Measurements from ENCODE around the gene UBE2V1.

The UBE2V1 gene

DNA sequence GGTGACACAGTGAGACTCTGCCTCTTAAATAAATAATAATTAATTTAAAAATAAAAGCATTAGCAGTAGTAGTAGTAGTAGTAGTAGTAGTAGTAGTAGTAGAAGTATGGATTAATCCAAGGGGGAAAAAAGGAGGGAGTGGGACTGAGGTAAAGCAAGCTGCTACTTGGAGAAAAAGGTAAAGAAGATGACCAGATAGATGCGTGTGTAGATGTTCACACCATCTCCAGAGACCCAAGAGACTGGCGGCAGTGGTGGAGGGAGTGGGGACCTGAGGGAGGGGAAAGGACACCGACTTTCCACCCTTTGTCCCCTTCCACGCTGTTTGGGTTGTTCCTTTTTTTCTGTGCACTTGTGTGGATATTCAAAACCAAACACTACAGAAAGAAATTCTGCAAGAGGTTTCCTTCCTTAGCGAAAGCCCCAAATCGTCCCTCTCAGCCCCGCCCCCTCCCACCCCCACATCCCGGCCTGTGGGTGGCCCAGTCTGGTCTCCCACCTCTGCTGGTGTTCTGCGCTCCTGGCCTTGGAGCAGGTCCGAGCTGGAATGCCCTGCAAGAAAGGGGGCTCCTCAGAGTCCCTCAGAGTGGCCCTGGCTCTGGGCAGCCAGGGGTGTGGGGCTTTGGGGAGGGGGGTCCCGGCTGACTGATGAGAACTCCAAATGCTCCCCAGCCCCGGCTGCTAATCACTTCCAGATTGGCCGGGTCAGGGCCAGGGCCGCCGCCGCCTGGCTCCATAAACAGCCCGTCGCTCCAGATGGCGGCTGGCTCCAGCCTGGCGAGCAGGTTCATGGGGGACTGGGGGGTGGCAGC is 60.2 kb downstream of the UBE2V1 start:
- Histone ChIP-seq H3K4ac (ENCODE audit: low read depth in 1 of 2, low read length in 2 of 2) (no peak overlapping the region), H2BK120ac (ENCODE audit: low read depth, low read length) (no peak overlapping the region), H2AK5ac (ENCODE audit: low read length, severe bottlenecking) (no peak overlapping the region), H3K27me3 (ENCODE audit: control insufficient read depth in 1 of 2, insufficient read depth in 1 of 2, low read length in 2 of 2) (peaks cover 0 to 16% of the 10 kb centered on the region in 2 experiments), H3K4me1 (ENCODE audit: control insufficient read depth, insufficient read depth, low read depth, low read length) (peaks cover 27% of the 10 kb centered on the region), H3K23ac (ENCODE audit: low read length in 2 of 2) (peak overlapping the region in 1 of 2 experiments; percentile 19), H3K4me3 (ENCODE audit: insufficient read depth in 1 of 2, low read depth in 1 of 2, low read length in 2 of 2) (no peak overlapping the region), H3K9ac (ENCODE audit: low read length) (no peak overlapping the region), H3K9me3 (ENCODE audit: control insufficient read depth, low read length) (no peaks in the 10 kb centered on the region), H3K36me3 (ENCODE audit: control insufficient read depth in 1 of 2, insufficient read depth in 2 of 2, low read depth in 1 of 2, low read length in 2 of 2) (no peaks in the 10 kb centered on the region), H3K18ac (ENCODE audit: low read depth in 1 of 2, low read length in 2 of 2) (no peak overlapping the region), H2BK12ac (ENCODE audit: low read length in 2 of 2) (peak overlapping the region in 1 of 2 experiments; percentile 80), H2AFZ (ENCODE audit: low read depth, low read length) (no peak overlapping the region), H3K4me2 (ENCODE audit: low read length, poor library complexity, severe bottlenecking) (no peak overlapping the region), H4K91ac (ENCODE audit: low read length) (no peak overlapping the region), H3K14ac (ENCODE audit: low read length in 2 of 2) (no peak overlapping the region), H3K27ac (ENCODE audit: low read length, poor library complexity, severe bottlenecking) (no peak overlapping the region), H3K79me1 (replicated peaks; ENCODE audit: low read length, poor library complexity, severe bottlenecking) (no peaks in the 10 kb centered on the region), H2BK15ac (ENCODE audit: low read depth, poor library complexity, severe bottlenecking) (no peak overlapping the region), H4K8ac (ENCODE audit: low read length) (no peak overlapping the region), H2BK5ac (ENCODE audit: low read depth, low read length, poor library complexity, severe bottlenecking) (no peak overlapping the region)
- no peak for DNase-seq
- WGBS: 60% methylated on average over 14 of the region's 20 CpGs

DNA sequence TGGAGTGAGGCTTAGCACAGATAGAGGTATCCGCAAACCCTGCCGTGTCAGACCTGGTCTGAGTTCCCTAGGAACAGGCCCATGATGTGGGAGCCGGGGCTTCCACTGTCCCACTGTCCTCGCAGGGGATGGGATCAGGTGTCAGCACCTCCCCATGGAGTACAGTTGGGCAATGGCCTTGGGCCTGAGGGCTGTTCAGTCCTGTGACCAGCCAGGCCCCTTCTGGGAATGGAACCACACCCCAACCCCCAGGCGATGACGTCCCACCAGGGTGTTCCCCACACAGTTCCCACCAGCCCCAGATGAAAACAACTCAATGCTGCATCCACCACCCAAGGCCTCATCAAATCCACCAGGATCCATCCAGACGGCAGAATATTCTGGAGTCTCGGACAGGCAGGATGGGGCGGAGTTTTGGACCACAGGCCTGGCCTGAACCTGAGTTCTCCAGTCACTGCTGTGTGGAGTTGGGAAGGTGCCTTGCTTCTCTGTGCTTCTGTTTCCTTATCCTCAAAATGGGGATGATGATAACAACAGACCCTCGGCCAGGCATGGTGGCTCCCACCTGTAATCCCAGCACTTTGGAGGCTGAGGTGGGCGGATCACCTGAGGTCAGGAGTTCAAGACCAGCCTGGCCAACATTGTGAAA is 62.2 kb downstream of the UBE2V1 start:
- no peak overlapping the region for H2AFZ ChIP-seq (ENCODE audit: low read depth, low read length)
- H3K27ac ChIP-seq (ENCODE audit: low read length, poor library complexity, severe bottlenecking): no peak overlapping the region
- peaks cover 29% of the 10 kb centered on the region for H3K4me1 ChIP-seq (ENCODE audit: control insufficient read depth, insufficient read depth, low read depth, low read length)
- no peak overlapping the region for H3K4ac ChIP-seq (ENCODE audit: low read depth in 1 of 2, low read length in 2 of 2)
- peak overlapping the region; percentile 4 for H2BK120ac ChIP-seq (ENCODE audit: low read depth, low read length)
- H3K27me3 ChIP-seq (ENCODE audit: control insufficient read depth in 1 of 2, insufficient read depth in 1 of 2, low read length in 2 of 2): peaks cover 0 to 16% of the 10 kb centered on the region in 2 experiments
- no peak overlapping the region for H4K8ac ChIP-seq (ENCODE audit: low read length)
- H3K9ac ChIP-seq (ENCODE audit: low read length): no peak overlapping the region
- peak overlapping the region; percentile 52 for H4K91ac ChIP-seq (ENCODE audit: low read length)
- no peak overlapping the region for H3K23ac ChIP-seq (ENCODE audit: low read length in 2 of 2)
- H3K14ac ChIP-seq (ENCODE audit: low read length in 2 of 2): no peak overlapping the region
- H3K4me3 ChIP-seq (ENCODE audit: insufficient read depth in 1 of 2, low read depth in 1 of 2, low read length in 2 of 2): no peak overlapping the region
- no peak overlapping the region for H3K4me2 ChIP-seq (ENCODE audit: low read length, poor library complexity, severe bottlenecking)
- no peak overlapping the region for H3K18ac ChIP-seq (ENCODE audit: low read depth in 1 of 2, low read length in 2 of 2)
- no peak overlapping the region for H2BK5ac ChIP-seq (ENCODE audit: low read depth, low read length, poor library complexity, severe bottlenecking)
- WGBS: 87% methylated on average over 11 of the region's 11 CpGs
- H2BK12ac ChIP-seq (ENCODE audit: low read length in 2 of 2): no peak overlapping the region
- H2AK5ac ChIP-seq (ENCODE audit: low read length, severe bottlenecking): peak overlapping the region; percentile 24
- DNase-seq: no peak
- no peaks in the 10 kb centered on the region for H3K79me1 ChIP-seq (replicated peaks; ENCODE audit: low read length, poor library complexity, severe bottlenecking)
- H3K36me3 ChIP-seq (ENCODE audit: control insufficient read depth in 1 of 2, insufficient read depth in 2 of 2, low read depth in 1 of 2, low read length in 2 of 2): no peaks in the 10 kb centered on the region
- H2BK15ac ChIP-seq (ENCODE audit: low read depth, poor library complexity, severe bottlenecking): no peak overlapping the region
- H3K9me3 ChIP-seq (ENCODE audit: control insufficient read depth, low read length): no peaks in the 10 kb centered on the region

GRCh38 chr20:50050214-50050613 is 62.7 kb downstream of the UBE2V1 start:
- H3K18ac ChIP-seq (ENCODE audit: low read depth in 1 of 2, low read length in 2 of 2): no peak overlapping the region
- no peak overlapping the region for H4K91ac ChIP-seq (ENCODE audit: low read length)
- H3K4me2 ChIP-seq (ENCODE audit: low read length, poor library complexity, severe bottlenecking): no peak overlapping the region
- WGBS: 97% methylated on average over 5 of the region's 5 CpGs
- no peak overlapping the region for H3K27ac ChIP-seq (ENCODE audit: low read length, poor library complexity, severe bottlenecking)
- peak overlapping the region; percentile 4 for H2BK120ac ChIP-seq (ENCODE audit: low read depth, low read length)
- peaks cover 0 to 16% of the 10 kb centered on the region in 2 experiments for H3K27me3 ChIP-seq (ENCODE audit: control insufficient read depth in 1 of 2, insufficient read depth in 1 of 2, low read length in 2 of 2)
- no peak overlapping the region for H3K9ac ChIP-seq (ENCODE audit: low read length)
- no peaks in the 10 kb centered on the region for H3K9me3 ChIP-seq (ENCODE audit: control insufficient read depth, low read length)
- no peak overlapping the region for H4K8ac ChIP-seq (ENCODE audit: low read length)
- no peak overlapping the region for H2BK12ac ChIP-seq (ENCODE audit: low read length in 2 of 2)
- no peak overlapping the region for H3K23ac ChIP-seq (ENCODE audit: low read length in 2 of 2)
- no peaks in the 10 kb centered on the region for H3K79me1 ChIP-seq (replicated peaks; ENCODE audit: low read length, poor library complexity, severe bottlenecking)
- H2AK5ac ChIP-seq (ENCODE audit: low read length, severe bottlenecking): no peak overlapping the region
- no peak overlapping the region for H2AFZ ChIP-seq (ENCODE audit: low read depth, low read length)
- peaks cover 25% of the 10 kb centered on the region for H3K4me1 ChIP-seq (ENCODE audit: control insufficient read depth, insufficient read depth, low read depth, low read length)
- no peak for DNase-seq
- H3K4me3 ChIP-seq (ENCODE audit: insufficient read depth in 1 of 2, low read depth in 1 of 2, low read length in 2 of 2): no peak overlapping the region
- H2BK5ac ChIP-seq (ENCODE audit: low read depth, low read length, poor library complexity, severe bottlenecking): no peak overlapping the region
- H3K4ac ChIP-seq (ENCODE audit: low read depth in 1 of 2, low read length in 2 of 2): no peak overlapping the region
- H3K14ac ChIP-seq (ENCODE audit: low read length in 2 of 2): no peak overlapping the region
- no peaks in the 10 kb centered on the region for H3K36me3 ChIP-seq (ENCODE audit: control insufficient read depth in 1 of 2, insufficient read depth in 2 of 2, low read depth in 1 of 2, low read length in 2 of 2)
- no peak overlapping the region for H2BK15ac ChIP-seq (ENCODE audit: low read depth, poor library complexity, severe bottlenecking)

DNA sequence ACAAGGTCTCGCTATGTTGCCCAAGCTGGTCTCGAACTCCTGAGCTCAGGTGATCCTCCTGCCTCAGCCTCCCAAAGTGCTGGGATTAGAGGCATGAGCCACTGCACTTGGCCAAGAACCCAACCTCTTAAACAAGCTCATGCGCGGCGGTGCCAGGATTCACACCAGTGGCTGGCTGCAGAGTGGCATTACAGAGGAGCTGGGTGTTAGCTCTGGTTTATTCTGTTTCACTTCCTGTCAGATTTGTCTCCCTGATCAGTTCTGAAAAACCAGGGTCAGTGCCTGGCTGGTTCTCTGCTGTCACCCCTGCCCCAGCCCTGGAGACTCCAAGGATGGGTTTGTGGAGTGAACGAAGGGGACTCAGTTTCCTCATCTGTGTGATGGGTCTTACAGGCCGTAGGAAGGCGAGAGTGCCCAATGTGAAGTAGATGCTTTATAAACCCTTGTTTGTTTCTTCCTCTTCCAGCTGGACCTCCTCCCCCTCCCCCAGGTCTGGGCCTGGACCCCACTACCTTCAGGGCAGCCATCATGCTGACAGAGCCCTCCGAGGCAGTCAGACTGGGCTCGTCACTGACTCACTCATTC is 63.4 kb downstream of the UBE2V1 start:
- Histone ChIP-seq H2BK15ac (ENCODE audit: low read depth, poor library complexity, severe bottlenecking) (no peak overlapping the region), H4K8ac (ENCODE audit: low read length) (no peak overlapping the region), H3K23ac (ENCODE audit: low read length in 2 of 2) (no peak overlapping the region), H2AK5ac (ENCODE audit: low read length, severe bottlenecking) (peak overlapping the region; percentile 64), H3K36me3 (ENCODE audit: control insufficient read depth in 1 of 2, insufficient read depth in 2 of 2, low read depth in 1 of 2, low read length in 2 of 2) (no peaks in the 10 kb centered on the region), H3K4ac (ENCODE audit: low read depth in 1 of 2, low read length in 2 of 2) (no peak overlapping the region), H3K4me3 (ENCODE audit: insufficient read depth in 1 of 2, low read depth in 1 of 2, low read length in 2 of 2) (no peak overlapping the region), H3K4me1 (ENCODE audit: control insufficient read depth, insufficient read depth, low read depth, low read length) (peaks cover 18% of the 10 kb centered on the region), H3K14ac (ENCODE audit: low read length in 2 of 2) (no peak overlapping the region), H3K18ac (ENCODE audit: low read depth in 1 of 2, low read length in 2 of 2) (no peak overlapping the region), H2BK12ac (ENCODE audit: low read length in 2 of 2) (no peak overlapping the region), H2AFZ (ENCODE audit: low read depth, low read length) (no peak overlapping the region), H2BK120ac (ENCODE audit: low read depth, low read length) (no peak overlapping the region), H3K9me3 (ENCODE audit: control insufficient read depth, low read length) (no peaks in the 10 kb centered on the region), H3K27ac (ENCODE audit: low read length, poor library complexity, severe bottlenecking) (no peak overlapping the region), H3K9ac (ENCODE audit: low read length) (no peak overlapping the region), H3K4me2 (ENCODE audit: low read length, poor library complexity, severe bottlenecking) (no peak overlapping the region), H3K27me3 (ENCODE audit: control insufficient read depth in 1 of 2, insufficient read depth in 1 of 2, low read length in 2 of 2) (peaks cover 0 to 14% of the 10 kb centered on the region in 2 experiments), H4K91ac (ENCODE audit: low read length) (no peak overlapping the region), H3K79me1 (replicated peaks; ENCODE audit: low read length, poor library complexity, severe bottlenecking) (no peaks in the 10 kb centered on the region), H2BK5ac (ENCODE audit: low read depth, low read length, poor library complexity, severe bottlenecking) (no peak overlapping the region)
- DNase-seq: no peak
- 95% methylated on average over 10 of the region's 10 CpGs for WGBS
